ENCODE measurements around the gene SLU7. TPM values are rescaled to one million over a fixed set of nuclear protein-coding genes. Genes with fewer than 3 reads are reported as not detected.

The SLU7 gene
- total RNA-seq, 1 experiment from 2014 or later: 33.3 TPM

- H3K36me3 Mint-ChIP-seq (ENCODE audit: insufficient read depth in 1 of 3, low read depth in 3 of 3): no peaks in the 10 kb centered on the region
- Histone ChIP-seq H2BK5ac (ENCODE audit: insufficient read length, low read length) (no peak overlapping the region), H3K18ac (ENCODE audit: insufficient read length, low read depth, low read length) (no peak overlapping the region), H4K8ac (replicated peaks; ENCODE audit: insufficient read length, low read depth, low read length) (no peak overlapping the region), H2BK120ac (ENCODE audit: low read depth, low read length, poor library complexity, severe bottlenecking) (no peak overlapping the region), H4K91ac (ENCODE audit: insufficient read length, low read depth, low read length) (no peak overlapping the region), H2BK12ac (ENCODE audit: insufficient read length, low read depth, low read length) (no peak overlapping the region), H3T11ph (ENCODE audit: low read length) (no peak overlapping the region), H2BK15ac (ENCODE audit: low read depth, low read length) (no peak overlapping the region), H2BK20ac (ENCODE audit: low read depth, low read length, poor library complexity, severe bottlenecking) (no peak overlapping the region), H4K5ac (ENCODE audit: insufficient read length, low read depth, low read length) (no peak overlapping the region), H3K27me3 (ENCODE audit: insufficient read depth, low read length) (peaks cover 8% of the 10 kb centered on the region; the same call in 1 of the 2 replicates), H3K9ac (ENCODE audit: extremely low read depth, insufficient read length, low read length) (no peak overlapping the region), H3K79me1 (ENCODE audit: insufficient read depth, low read depth, low read length, poor library complexity, severe bottlenecking) (no peaks in the 10 kb centered on the region), H3K4ac (ENCODE audit: low read depth, low read length) (no peak overlapping the region), H4K20me1 (ENCODE audit: control insufficient read depth, insufficient read depth, insufficient read length) (no peaks in the 10 kb centered on the region), H3K27ac (ENCODE audit: insufficient read length, low read depth, low read length) (no peak overlapping the region), H3K9me3 (ENCODE audit: control insufficient read depth, low read depth, low read length) (no peaks in the 10 kb centered on the region), H3K23me2 (ENCODE audit: insufficient read length, low read depth, low read length, poor library complexity, severe bottlenecking) (peaks cover 8% of the 10 kb centered on the region), H3K4me2 (ENCODE audit: insufficient read depth, insufficient read length, low read length) (no peak overlapping the region), H2AK5ac (ENCODE audit: insufficient read length, low read length) (no peak overlapping the region), H2AFZ (ENCODE audit: low read length) (no peak overlapping the region), H3K14ac (ENCODE audit: insufficient read depth, low read length) (no peak overlapping the region), H3K4me1 (ENCODE audit: insufficient read depth, low read length) (no peaks in the 10 kb centered on the region; the same call in 1 of the 2 replicates), H3K23ac (ENCODE audit: insufficient read length, low read depth, low read length) (no peak overlapping the region), H3K79me2 (ENCODE audit: insufficient read depth, low read length) (no peaks in the 10 kb centered on the region), H3K56ac (ENCODE audit: insufficient read length, low read depth, low read length) (no peak overlapping the region)
- peaks cover 32% of the 10 kb centered on the region for H3K27me3 Mint-ChIP-seq (ENCODE audit: low read depth)
- no peak overlapping the region for H3K4me3 Mint-ChIP-seq
- H3K9me3 Mint-ChIP-seq: no peaks in the 10 kb centered on the region
- no CpG with 5 or more reads among the region's 2 CpGs for WGBS (ENCODE audit: extremely low coverage, insufficient read length, low lambda C conversion rate)
- H3K27ac Mint-ChIP-seq: no peak overlapping the region
- no peak for TF ChIP-seq CTCF (conservative IDR thresholded peaks at IDR 0.05)
- H3K4me1 Mint-ChIP-seq: peaks cover 12 to 14% of the 10 kb centered on the region in 2 experiments
- no peak for DNase-seq
These were observed 52.7 kb downstream of the SLU7 start for GRCh38 chr5:160366230-160366629.

Data from H9 (cell line).